Measurements from ENCODE around the gene OSMR. TPM values are rescaled to one million over a fixed set of nuclear protein-coding genes. Genes with fewer than 3 reads are reported as not detected.
A peak's percentile ranks its signal among the peaks of the same experiment; 100 is the strongest.

The OSMR gene
- total RNA-seq, 4 donors from 2014 or later: 23.8 to 87.6 (median 30.3) TPM

DNA sequence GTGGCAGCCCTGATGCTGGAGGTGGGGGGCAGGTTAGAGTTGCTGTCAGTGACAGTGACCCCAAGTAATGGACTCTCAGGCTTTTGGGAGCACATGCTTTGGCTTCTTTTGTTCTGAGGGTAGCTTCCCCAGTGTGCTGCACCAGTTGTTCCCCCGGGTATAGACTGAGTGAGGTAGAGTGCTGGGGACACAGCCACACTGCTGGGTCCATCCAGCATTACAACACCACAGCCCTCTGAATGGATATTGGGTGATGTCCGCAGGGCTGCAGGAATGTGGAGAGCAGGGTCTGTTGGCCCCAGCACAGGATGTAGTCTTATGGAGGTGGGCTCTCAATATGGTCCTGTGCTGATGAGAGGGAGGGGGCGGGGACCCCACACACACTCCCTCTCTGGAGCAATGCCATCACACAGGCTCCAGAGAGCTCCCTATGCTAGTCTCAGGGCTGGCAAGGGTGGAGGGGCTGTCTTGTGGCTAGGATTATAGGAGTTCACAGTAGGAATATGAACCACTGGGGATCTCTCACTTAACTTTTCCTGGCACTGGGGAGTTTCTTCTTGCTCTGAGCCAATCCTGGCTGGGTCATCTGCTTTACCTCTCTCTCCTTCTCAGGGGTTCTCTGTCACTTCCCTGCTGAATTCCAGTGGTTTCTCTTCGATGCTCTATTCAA, 20.7 kb downstream of the OSMR start:
- Histone ChIP-seq H3K27ac (no peak overlapping the region), H3K4me3 (no peak overlapping the region), H3K36me3 (no peaks in the 10 kb centered on the region), H3K27me3 (no peaks in the 10 kb centered on the region), H3K4me1 (no peaks in the 10 kb centered on the region), H3K9me3 (peaks cover 0 to 8% of the 10 kb centered on the region in 2 donors)
- no peak for DNase-seq
- TF ChIP-seq POLR2A (IDR thresholded peaks at IDR 0.05) (no peak), CTCF (IDR thresholded peaks at IDR 0.05) (no peak)
- intact Hi-C loops (cut with DNase I; ENCODE audit: low total_unique reads): no loop called here

GRCh38 chr5:38867032-38867398, 21.2 kb downstream of the OSMR start:
- TF ChIP-seq CTCF (IDR thresholded peaks at IDR 0.05) (no peak), POLR2A (IDR thresholded peaks at IDR 0.05) (no peak)
- no peak for DNase-seq

DNA sequence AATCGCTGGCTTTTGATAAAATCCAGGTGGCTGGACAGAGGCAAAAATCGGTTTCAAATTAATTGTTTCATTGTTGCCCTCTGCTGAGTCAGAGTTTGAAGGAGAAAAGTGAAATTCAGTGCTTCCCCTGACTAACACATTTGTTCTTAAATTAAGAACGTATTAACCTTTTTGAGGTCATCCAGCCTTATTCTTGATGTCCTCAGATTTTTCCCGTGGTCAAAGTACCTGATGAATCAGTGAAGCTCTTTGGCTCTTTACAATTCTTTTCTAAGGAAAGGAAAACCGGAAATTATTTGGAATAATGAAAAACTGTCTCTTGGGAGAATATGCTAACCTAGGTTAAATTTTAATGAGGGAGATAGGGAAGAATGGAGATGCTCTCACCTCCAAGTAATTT, 21.6 kb downstream of the OSMR start:
- Histone ChIP-seq H3K4me1 (no peaks in the 10 kb centered on the region), H3K27ac (no peak overlapping the region), H3K4me3 (no peak overlapping the region), H3K36me3 (no peaks in the 10 kb centered on the region), H3K9me3 (peaks cover 0 to 8% of the 10 kb centered on the region in 2 donors), H3K27me3 (no peaks in the 10 kb centered on the region)
- intact Hi-C loops (cut with DNase I; ENCODE audit: low total_unique reads): no loop called here
- no peak for DNase-seq
- no peak for TF ChIP-seq POLR2A (IDR thresholded peaks at IDR 0.05)
- TF ChIP-seq CTCF (IDR thresholded peaks at IDR 0.05): no peak

More at GRCh38 chr5:38867032-38867398, 21.2 kb downstream of the OSMR start:
- H3K27me3 ChIP-seq: no peaks in the 10 kb centered on the region
- no peak overlapping the region for H3K27ac ChIP-seq
- no peak overlapping the region for H3K4me3 ChIP-seq
- peaks cover 0 to 8% of the 10 kb centered on the region in 2 donors for H3K9me3 ChIP-seq
- H3K36me3 ChIP-seq: no peaks in the 10 kb centered on the region
- intact Hi-C loops (cut with DNase I; ENCODE audit: low total_unique reads): no loop called here
- H3K4me1 ChIP-seq: no peaks in the 10 kb centered on the region

GRCh38 chr5:38870595-38870994, 24.8 kb downstream of the OSMR start:
- peak overlapping the region; percentile 12 to 47 for H3K27ac ChIP-seq
- no peaks in the 10 kb centered on the region for H3K9me3 ChIP-seq
- H3K4me1 ChIP-seq: no peaks in the 10 kb centered on the region
- no peaks in the 10 kb centered on the region for H3K36me3 ChIP-seq
- DNase-seq: no peak
- no peaks in the 10 kb centered on the region for H3K27me3 ChIP-seq
- intact Hi-C loops (cut with DNase I; ENCODE audit: low total_unique reads): no loop called here
- no peak overlapping the region for H3K4me3 ChIP-seq
- TF ChIP-seq POLR2A (IDR thresholded peaks at IDR 0.05) (no peak), CTCF (IDR thresholded peaks at IDR 0.05) (no peak)

DNA sequence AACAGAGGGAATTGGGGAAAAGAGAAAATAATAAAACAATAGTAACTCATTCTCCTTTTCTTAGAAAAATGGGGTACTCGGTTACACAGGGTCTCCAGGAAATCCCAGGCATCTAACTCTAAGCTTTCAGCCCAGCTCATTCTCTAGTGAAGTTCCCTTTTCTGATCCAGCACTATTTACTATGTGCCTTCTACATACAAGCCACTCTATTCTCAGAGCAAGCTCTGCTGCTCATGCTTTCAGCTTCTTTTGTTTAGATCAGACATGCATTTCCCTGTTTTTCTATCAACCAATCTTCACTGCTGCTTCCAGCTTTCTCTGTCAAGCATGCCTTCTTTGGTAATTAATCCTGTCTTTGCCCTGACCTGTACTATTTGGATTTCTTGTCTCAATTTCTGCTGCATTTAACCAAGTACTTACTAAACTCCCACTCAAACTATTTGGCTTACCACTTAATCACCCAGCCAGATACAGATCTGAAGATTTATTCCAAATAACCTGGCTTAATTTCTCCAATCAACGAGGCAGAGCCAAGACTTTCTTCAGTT, 25.3 kb downstream of the OSMR start:
- no peak for DNase-seq
- TF ChIP-seq CTCF (IDR thresholded peaks at IDR 0.05) (no peak), POLR2A (IDR thresholded peaks at IDR 0.05) (no peak)
- intact Hi-C loops (cut with DNase I; ENCODE audit: low total_unique reads): no loop called here

More for the DNA sequence above, 25.3 kb downstream of the OSMR start:
- Histone ChIP-seq H3K4me3 (no peak overlapping the region), H3K27me3 (no peaks in the 10 kb centered on the region), H3K9me3 (no peaks in the 10 kb centered on the region), H3K36me3 (no peaks in the 10 kb centered on the region), H3K27ac (peak overlapping the region; percentile 12 to 47), H3K4me1 (no peaks in the 10 kb centered on the region)
